ENCODE measurements around the gene CLIC2. TPM values are rescaled to one million over a fixed set of nuclear protein-coding genes. Genes with fewer than 3 reads are reported as not detected.

CLIC2 gene
- total RNA-seq, 1 experiment from 2014 or later, result 0.98 TPM

GRCh38 chrX:155293771-155294170 lies 40.6 kb downstream of the CLIC2 start:
- Histone ChIP-seq H3K23me2 (ENCODE audit: insufficient read length, low read depth, low read length, poor library complexity, severe bottlenecking) (no peaks in the 10 kb centered on the region), H2BK5ac (ENCODE audit: insufficient read length, low read length) (no peak overlapping the region), H3K18ac (ENCODE audit: insufficient read length, low read depth, low read length) (no peak overlapping the region), H3K9ac (ENCODE audit: extremely low read depth, insufficient read length, low read length) (no peak overlapping the region), H2BK120ac (ENCODE audit: low read depth, low read length, poor library complexity, severe bottlenecking) (no peak overlapping the region), H3K4ac (ENCODE audit: low read depth, low read length) (no peak overlapping the region), H3K4me1 (ENCODE audit: insufficient read depth, low read length) (no peaks in the 10 kb centered on the region), H3K4me2 (ENCODE audit: insufficient read depth, insufficient read length, low read length) (no peak overlapping the region), H3K56ac (ENCODE audit: insufficient read length, low read depth, low read length) (no peak overlapping the region), H3K27ac (ENCODE audit: insufficient read length, low read depth, low read length) (no peak overlapping the region), H2BK15ac (ENCODE audit: low read depth, low read length) (no peak overlapping the region), H3K27me3 (ENCODE audit: insufficient read depth, low read length) (no peaks in the 10 kb centered on the region), H4K5ac (ENCODE audit: insufficient read length, low read depth, low read length) (no peak overlapping the region), H2BK12ac (ENCODE audit: insufficient read length, low read depth, low read length) (no peak overlapping the region), H3K23ac (ENCODE audit: insufficient read length, low read depth, low read length) (no peak overlapping the region), H3K9me3 (ENCODE audit: control insufficient read depth, low read depth, low read length) (no peaks in the 10 kb centered on the region), H3K79me2 (ENCODE audit: insufficient read depth, low read length) (no peaks in the 10 kb centered on the region), H3T11ph (ENCODE audit: low read length) (no peak overlapping the region), H4K8ac (replicated peaks; ENCODE audit: insufficient read length, low read depth, low read length) (no peak overlapping the region), H4K20me1 (ENCODE audit: control insufficient read depth, insufficient read depth, insufficient read length) (no peaks in the 10 kb centered on the region), H3K14ac (ENCODE audit: insufficient read depth, low read length) (no peak overlapping the region), H3K79me1 (ENCODE audit: insufficient read depth, low read depth, low read length, poor library complexity, severe bottlenecking) (no peaks in the 10 kb centered on the region), H2AK5ac (ENCODE audit: insufficient read length, low read length) (no peak overlapping the region), H2BK20ac (ENCODE audit: low read depth, low read length, poor library complexity, severe bottlenecking) (no peak overlapping the region), H2AFZ (ENCODE audit: low read length) (no peak overlapping the region), H4K91ac (ENCODE audit: insufficient read length, low read depth, low read length) (no peak overlapping the region)
- no peak for DNase-seq
- Mint-ChIP-seq H3K27me3 (ENCODE audit: low read depth) (no peaks in the 10 kb centered on the region), H3K4me1 (no peaks in the 10 kb centered on the region), H3K36me3 (ENCODE audit: insufficient read depth in 1 of 3, low read depth in 3 of 3) (peaks cover 0 to 5% (median 0%) of the 10 kb centered on the region in 3 experiments; a peak in 2 of 7 replicates), H3K27ac (no peak overlapping the region), H3K4me3 (no peak overlapping the region), H3K9me3 (peaks cover 70 to 81% of the 10 kb centered on the region in 2 experiments)
- TF ChIP-seq CTCF (conservative IDR thresholded peaks at IDR 0.05), result no peak

Measured in H9 (cell line).